GM19395 (cell line): ENCODE measurements around the gene PROK1.

ENCODE experiments used
- ATAC-seq: cut with Tn5 transposase; IDR thresholded peaks from one replicate; pipeline ENCODE4 v1.9.1; 2021; ENCODE audit warnings: mild to moderate bottlenecking, moderate library complexity; ENCODE audit not compliant: unreplicated experiment

PROK1 gene

GRCh38 chr1:110487726-110488125 lies 36.8 kb downstream of the PROK1 start:
- no peak for ATAC-seq

GRCh38 chr1:110488161-110488560 lies 37.2 kb downstream of the PROK1 start:
- ATAC-seq = no peak

GRCh38 chr1:110488867-110489266 lies 37.9 kb downstream of the PROK1 start:
- no peak for ATAC-seq

- no peak for ATAC-seq
Observed at GRCh38 chr1:110489406-110489805, 38.5 kb downstream of the PROK1 start.

- no peak for ATAC-seq
Observed at GRCh38 chr1:110489973-110490542, 39.1 kb downstream of the PROK1 start.

GRCh38 chr1:110490791-110491451 lies 40.0 kb downstream of the PROK1 start:
- no peak for ATAC-seq

GRCh38 chr1:110492573-110492972 lies 41.6 kb downstream of the PROK1 start:
- no peak for ATAC-seq

- ATAC-seq = no peak
Observed at GRCh38 chr1:110493059-110493699, 42.2 kb downstream of the PROK1 start.

- no peak for ATAC-seq
Observed at GRCh38 chr1:110494036-110494435, 43.1 kb downstream of the PROK1 start.

GRCh38 chr1:110494522-110495406 lies 43.8 kb downstream of the PROK1 start:
- no peak for ATAC-seq

- ATAC-seq = no peak
Observed at GRCh38 chr1:110495926-110496600, 45.1 kb downstream of the PROK1 start.

GRCh38 chr1:110498270-110498669 lies 47.3 kb downstream of the PROK1 start:
- no peak for ATAC-seq

- no peak for ATAC-seq
Observed at GRCh38 chr1:110501488-110502132, 50.7 kb downstream of the PROK1 start.

GRCh38 chr1:110502402-110503151 lies 51.6 kb downstream of the PROK1 start:
- ATAC-seq = no peak

GRCh38 chr1:110503471-110503870 lies 52.5 kb downstream of the PROK1 start:
- no peak for ATAC-seq

- no peak for ATAC-seq
Observed at GRCh38 chr1:110504226-110504625, 53.3 kb downstream of the PROK1 start.

- ATAC-seq = no peak
Observed at GRCh38 chr1:110505596-110505995, 54.6 kb downstream of the PROK1 start.

GRCh38 chr1:110506541-110506940 lies 55.6 kb downstream of the PROK1 start:
- no peak for ATAC-seq
